Smooth muscle cell (in vitro differentiated cells): ENCODE results near the gene GNA14. TPM values are rescaled to one million over a fixed set of nuclear protein-coding genes. Genes with fewer than 3 reads are reported as not detected.
"Not testable (repeated sequence)": the region's sequence is repeated elsewhere in the genome, so short reads cannot be mapped to it uniquely, and the experiment has no call there.

Experiments
- DNase-seq: peaks from one replicate; lab custom pipeline; 2025; ENCODE audit not compliant: unreplicated experiment; lab: John Stamatoyannopoulos, UW
- H2AFZ ChIP-seq: fragments of 200-600 bp; sonication (generic); 2 replicates; pipeline ENCODE4 v1.6.0; 2016; ENCODE audit warnings: antibody characterized with exemption, low read depth, mild to moderate bottlenecking
- H3F3A ChIP-seq: fragments of 200-600 bp; sonication (generic); 2 replicates; pipeline ENCODE4 v1.6.0; 2017; ENCODE audit warnings: antibody characterized with exemption, low read depth
- H3K27ac ChIP-seq: fragments of 200-600 bp; sonication (generic); 2 replicates; pipeline ENCODE4 v1.5.1; 2016; ENCODE audit warnings: low read depth, mild to moderate bottlenecking
- H3K27me3 ChIP-seq: fragments of 200-600 bp; sonication (generic); 2 replicates; pipeline ENCODE4 v1.6.1; 2016; ENCODE audit warnings: low read depth, mild to moderate bottlenecking
- H3K36me3 ChIP-seq: fragments of 200-600 bp; sonication (generic); 2 replicates; pipeline ENCODE4 v1.5.1; 2016; ENCODE audit warnings: low read depth
- H3K4me1 ChIP-seq: fragments of 200-600 bp; sonication (generic); 2 replicates; pipeline ENCODE4 v1.5.1; 2016; ENCODE audit warnings: low read depth
- H3K4me2 ChIP-seq: fragments of 200-600 bp; sonication (generic); 2 replicates; pipeline ENCODE4 v1.6.0; 2016; ENCODE audit warnings: mild to moderate bottlenecking
- H3K4me3 ChIP-seq: fragments of 200-600 bp; sonication (generic); 2 replicates; pipeline ENCODE4 v1.5.1; 2016; ENCODE audit warnings: mild to moderate bottlenecking
- H3K79me2 ChIP-seq: fragments of 200-600 bp; sonication (generic); 2 replicates; pipeline ENCODE4 v1.6.0; 2016; ENCODE audit warnings: low read depth, mild to moderate bottlenecking
- H3K9ac ChIP-seq: fragments of 200-600 bp; sonication (generic); 2 replicates; pipeline ENCODE4 v1.6.0; 2016; ENCODE audit warnings: low read depth
- H3K9me3 ChIP-seq: fragments of 200-600 bp; sonication (generic); replicated peaks from 2 replicates; pipeline ENCODE4 v1.5.1; 2016; ENCODE audit warnings: low read depth
- H4K20me1 ChIP-seq: fragments of 200-600 bp; sonication (generic); 2 replicates; pipeline ENCODE4 v1.6.0; 2016; ENCODE audit warnings: low read depth
- WGBS: methylation state at CpG from one replicate; pipeline ENCODE4 v1.1.7; 2016; ENCODE audit warnings: low lambda C conversion rate; 5-methylcytosine and 5-hydroxymethylcytosine counted together
- polyA plus RNA-seq: library from polyadenylated mRNA; unstranded; fragments of >200 nt; fragmentation: Nextera tagmentation; extraction: Ambion mirVana; gene quantifications from 2 replicates; pipeline ENCODE4 v1.2.1, GENCODE V29; 2016
- total RNA-seq: library from RNA; depleted of rRNA; stranded (reverse); fragments of >200 nt; gene quantifications from 2 replicates; pipeline ENCODE4 v1.2.3, GENCODE V29; 2014
- TF ChIP-seq, protein P1 (sequence below): fragments of 200-600 bp; sonication (generic); IDR thresholded peaks from 2 replicates; pipeline ENCODE4 v1.5.1; 2017; ENCODE audit warnings: borderline replicate concordance, mild to moderate bottlenecking, antibody characterized with exemption; ENCODE audit not compliant: insufficient read depth, poor library complexity, severe bottlenecking

Gene GNA14
- total and polyA plus RNA-seq, 2 experiments from 2014 or later, result 1.6 to 10.2 TPM

DNA sequence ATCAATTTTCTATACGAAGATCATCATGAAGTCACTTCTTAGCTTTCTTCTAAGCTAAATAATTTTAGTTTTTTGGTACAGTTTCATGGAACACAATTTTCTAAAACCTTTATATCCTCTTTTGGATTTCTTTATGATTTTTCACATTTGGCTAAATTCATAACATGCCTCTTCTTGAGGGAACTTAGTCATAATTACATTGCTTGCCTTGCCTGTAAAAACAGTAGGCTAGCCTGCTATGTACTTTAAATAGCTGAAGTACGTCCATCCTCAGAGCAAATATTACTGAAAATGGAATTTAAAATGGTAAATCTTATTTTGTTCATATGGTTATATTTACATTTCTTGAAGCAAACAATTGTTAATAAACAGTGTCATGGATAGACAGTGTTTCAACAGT, 245.8 kb downstream of the GNA14 start:
- H3K4me1 ChIP-seq, result no peaks in the 10 kb centered on the region
- H3K4me2 ChIP-seq, result no peak overlapping the region
- no peaks in the 10 kb centered on the region for H4K20me1 ChIP-seq
- H2AFZ ChIP-seq, result no peak overlapping the region
- H3K4me3 ChIP-seq, result no peak overlapping the region
- H3K27ac ChIP-seq, result no peak overlapping the region
- no peaks in the 10 kb centered on the region for H3K79me2 ChIP-seq
- H3K9me3 ChIP-seq, result no peaks in the 10 kb centered on the region
- DNase-seq, result no peak
- WGBS, result 85% methylated on average over 2 of the region's 2 CpGs
- no peaks in the 10 kb centered on the region for H3K27me3 ChIP-seq
- peaks cover 2% of the 10 kb centered on the region for H3K36me3 ChIP-seq
- H3F3A ChIP-seq, result no peaks in the 10 kb centered on the region
- H3K9ac ChIP-seq, result no peak overlapping the region
- TF ChIP-seq, protein P1, sequence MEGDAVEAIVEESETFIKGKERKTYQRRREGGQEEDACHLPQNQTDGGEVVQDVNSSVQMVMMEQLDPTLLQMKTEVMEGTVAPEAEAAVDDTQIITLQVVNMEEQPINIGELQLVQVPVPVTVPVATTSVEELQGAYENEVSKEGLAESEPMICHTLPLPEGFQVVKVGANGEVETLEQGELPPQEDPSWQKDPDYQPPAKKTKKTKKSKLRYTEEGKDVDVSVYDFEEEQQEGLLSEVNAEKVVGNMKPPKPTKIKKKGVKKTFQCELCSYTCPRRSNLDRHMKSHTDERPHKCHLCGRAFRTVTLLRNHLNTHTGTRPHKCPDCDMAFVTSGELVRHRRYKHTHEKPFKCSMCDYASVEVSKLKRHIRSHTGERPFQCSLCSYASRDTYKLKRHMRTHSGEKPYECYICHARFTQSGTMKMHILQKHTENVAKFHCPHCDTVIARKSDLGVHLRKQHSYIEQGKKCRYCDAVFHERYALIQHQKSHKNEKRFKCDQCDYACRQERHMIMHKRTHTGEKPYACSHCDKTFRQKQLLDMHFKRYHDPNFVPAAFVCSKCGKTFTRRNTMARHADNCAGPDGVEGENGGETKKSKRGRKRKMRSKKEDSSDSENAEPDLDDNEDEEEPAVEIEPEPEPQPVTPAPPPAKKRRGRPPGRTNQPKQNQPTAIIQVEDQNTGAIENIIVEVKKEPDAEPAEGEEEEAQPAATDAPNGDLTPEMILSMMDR, result no peak

DNA sequence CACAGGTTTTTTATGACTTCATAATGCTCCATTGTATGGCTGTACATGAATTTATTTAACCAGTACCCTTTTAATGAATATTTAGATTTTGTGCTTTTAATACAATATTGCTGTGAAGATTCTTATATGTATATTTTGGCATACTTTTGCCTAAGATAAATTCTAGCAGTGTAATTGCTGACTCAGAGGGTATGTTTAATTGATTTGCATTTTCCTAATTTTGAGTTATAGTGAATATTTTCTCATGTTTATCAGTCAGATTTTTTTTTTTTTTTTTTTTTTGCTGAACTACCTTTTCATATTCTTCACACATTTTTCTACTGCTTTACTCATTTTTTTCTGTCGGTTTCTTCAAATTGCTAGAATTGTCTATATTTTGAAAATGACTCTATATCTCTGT, 248.2 kb downstream of the GNA14 start:
- Histone ChIP-seq H4K20me1 (no peaks in the 10 kb centered on the region), H3K4me2 (no peak overlapping the region), H3K27me3 (no peaks in the 10 kb centered on the region), H3F3A (no peaks in the 10 kb centered on the region), H3K27ac (no peak overlapping the region), H2AFZ (no peak overlapping the region), H3K9ac (no peak overlapping the region), H3K9me3 (no peaks in the 10 kb centered on the region), H3K4me1 (no peaks in the 10 kb centered on the region), H3K4me3 (no peak overlapping the region), H3K36me3 (no peaks in the 10 kb centered on the region), H3K79me2 (no peaks in the 10 kb centered on the region)
- WGBS, result 89% methylated on average over 1 of the region's 1 CpG
- TF ChIP-seq, protein P1, result no peak
- no peak for DNase-seq

DNA sequence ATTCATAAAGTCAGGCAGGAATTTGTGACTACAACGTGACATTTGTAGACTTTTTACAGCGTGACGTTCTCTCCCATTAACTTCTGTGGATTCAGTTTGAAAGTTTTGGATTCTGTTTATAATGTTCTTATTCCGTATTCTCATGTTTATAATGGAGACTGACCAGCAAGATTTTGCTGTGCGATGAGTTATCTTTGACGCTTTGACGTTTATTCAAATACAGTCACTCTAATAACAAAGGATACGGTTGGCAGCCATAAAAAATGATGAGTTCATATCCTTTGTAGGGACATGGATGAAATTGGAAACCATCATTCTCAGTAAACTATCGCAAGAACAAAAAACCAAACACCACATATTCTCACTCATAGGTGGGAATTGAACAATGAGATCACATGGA, 249.5 kb downstream of the GNA14 start:
- DNase-seq, H3F3A ChIP-seq, H3K9ac ChIP-seq, H4K20me1 ChIP-seq, H3K79me2 ChIP-seq, H3K27me3 ChIP-seq, H2AFZ ChIP-seq, H3K36me3 ChIP-seq, H3K4me1 ChIP-seq, H3K4me3 ChIP-seq, H3K9me3 ChIP-seq, H3K27ac ChIP-seq, H3K4me2 ChIP-seq: not testable (repeated sequence)
- WGBS, result 96% methylated on average over 9 of the region's 9 CpGs

- H3K4me3 ChIP-seq, result no peak overlapping the region
- no peak overlapping the region for H3K4me2 ChIP-seq
- H3K36me3 ChIP-seq, result no peaks in the 10 kb centered on the region
- no peaks in the 10 kb centered on the region for H4K20me1 ChIP-seq
- H3F3A ChIP-seq, result no peaks in the 10 kb centered on the region
- DNase-seq, result no peak
- no peaks in the 10 kb centered on the region for H3K4me1 ChIP-seq
- H3K79me2 ChIP-seq, result no peaks in the 10 kb centered on the region
- H3K9ac ChIP-seq, result no peak overlapping the region
- TF ChIP-seq, protein P1, result no peak
- H2AFZ ChIP-seq, result no peak overlapping the region
- no peaks in the 10 kb centered on the region for H3K9me3 ChIP-seq
- H3K27me3 ChIP-seq, result no peaks in the 10 kb centered on the region
- H3K27ac ChIP-seq, result no peak overlapping the region
- 91% methylated on average over 7 of the region's 7 CpGs for WGBS
Observed at GRCh38 chr9:77392328-77392727, 255.8 kb downstream of the GNA14 start.
